Liver (tissue), 9 donors: ENCODE measurements around the gene ST3GAL4. TPM values are rescaled to one million over a fixed set of nuclear protein-coding genes. Genes with fewer than 3 reads are reported as not detected.
A peak's percentile ranks its signal among the peaks of the same experiment; 100 is the strongest.

Experiments used
- DNase-seq: peaks from one replicate; pipeline ENCODE4 v3.0.0-alpha.2; 2017; ENCODE audit warnings: low spot score
- H3K27ac ChIP-seq, 2 donors: one replicate each; pipeline ENCODE4 v1.7.0; 2013; ENCODE audit warnings: inconsistent platforms in 2 of 2, low read length in 2 of 2, control low read depth in 1 of 2, low read depth in 1 of 2, mild to moderate bottlenecking in 1 of 2
- H3K27me3 ChIP-seq, 4 donors: one replicate each; pipeline versions ENCODE4 v1.6.1 to v1.7.0; 2013; ENCODE audit warnings: low read length in 3 of 4, inconsistent platforms in 1 of 4, mild to moderate bottlenecking in 1 of 4, moderate library complexity in 1 of 4; ENCODE audit not compliant: control insufficient read depth in 4 of 4, insufficient read depth in 4 of 4
- H3K36me3 ChIP-seq, 4 donors: one replicate each; pipeline versions ENCODE4 v1.6.1 to v1.7.0; 2013; ENCODE audit warnings: low read length in 3 of 4, mild to moderate bottlenecking in 3 of 4, low read depth in 1 of 4, moderate library complexity in 1 of 4; ENCODE audit not compliant: control insufficient read depth in 4 of 4, insufficient read depth in 3 of 4
- H3K4me1 ChIP-seq, 4 donors: one replicate each; pipeline versions ENCODE4 v1.6.1 to v1.7.0; 2013; ENCODE audit warnings: low read length in 3 of 4, mild to moderate bottlenecking in 3 of 4, moderate library complexity in 1 of 4; ENCODE audit not compliant: control insufficient read depth in 4 of 4, insufficient read depth in 4 of 4
- H3K4me3 ChIP-seq, 3 donors: one replicate each; pipeline versions ENCODE4 v1.6.1 to v1.7.0; 2013; ENCODE audit warnings: low read length in 3 of 3, control low read depth in 1 of 3, low read depth in 1 of 3, mild to moderate bottlenecking in 1 of 3
- H3K9ac ChIP-seq, 2 donors: one replicate each; pipeline ENCODE4 v1.7.0; 2013; ENCODE audit warnings: low read length in 2 of 2, mild to moderate bottlenecking in 2 of 2, moderate library complexity in 2 of 2, control low read depth in 1 of 2, low read depth in 1 of 2
- H3K9me3 ChIP-seq, 4 donors: one replicate each; pipeline versions ENCODE4 v1.6.1 to v1.7.0; 2013; ENCODE audit warnings: low read length in 3 of 4; ENCODE audit not compliant: control insufficient read depth in 4 of 4
- ATF3 ChIP-seq: IDR thresholded peaks from 2 replicates; pipeline ENCODE4 v1.6.1; 2016; ENCODE audit warnings: antibody characterized with exemption
- CTCF ChIP-seq: fragments of 150-350 bp; IDR thresholded peaks from 2 replicates; pipeline ENCODE4 v1.5.1; 2017; ENCODE audit warnings: improper control_type of control experiment, low read depth, low read length; ENCODE audit not compliant: missing input control
- EGR1 ChIP-seq, 2 donors: IDR thresholded peaks; 2 replicates each; pipeline ENCODE4 v1.6.1; 2016 to 2018; ENCODE audit warnings: antibody characterized with exemption in 2 of 2, low read depth in 2 of 2
- FOXA1 ChIP-seq: IDR thresholded peaks from 2 replicates; pipeline ENCODE4 v1.6.1; 2016; ENCODE audit warnings: antibody characterized with exemption
- FOXA2 ChIP-seq: IDR thresholded peaks from 2 replicates; pipeline ENCODE4 v1.6.1; 2016; ENCODE audit warnings: antibody characterized with exemption
- GABPA ChIP-seq, 2 donors: IDR thresholded peaks in 1 of 2; conservative IDR thresholded peaks in 1 of 2; 2 replicates each; pipeline ENCODE4 v1.6.1; 2016; ENCODE audit warnings: antibody characterized with exemption in 2 of 2, mild to moderate bottlenecking in 1 of 2, moderate library complexity in 1 of 2
- HNF4A ChIP-seq, 2 donors: conservative IDR thresholded peaks; 2 replicates each; pipeline ENCODE4 v1.6.1; 2016; ENCODE audit warnings: antibody characterized with exemption in 2 of 2, mild to moderate bottlenecking in 2 of 2
- HNF4G ChIP-seq: IDR thresholded peaks from 2 replicates; pipeline ENCODE4 v1.6.1; 2016; ENCODE audit warnings: antibody characterized with exemption
- JUND ChIP-seq, 2 donors: IDR thresholded peaks; 2 replicates each; pipeline ENCODE4 v1.6.1; 2016; ENCODE audit warnings: antibody characterized with exemption in 2 of 2
- MAX ChIP-seq: IDR thresholded peaks from 2 replicates; pipeline ENCODE4 v1.6.1; 2016; ENCODE audit warnings: antibody characterized with exemption
- NR2F2 ChIP-seq: IDR thresholded peaks from 2 replicates; pipeline ENCODE4 v1.6.1; 2016; ENCODE audit warnings: antibody characterized with exemption
- RAD21 ChIP-seq, 2 donors: IDR thresholded peaks; 2 replicates each; pipeline ENCODE4 v1.6.1; 2016; ENCODE audit warnings: antibody characterized with exemption in 2 of 2, mild to moderate bottlenecking in 2 of 2
- REST ChIP-seq: IDR thresholded peaks from 2 replicates; pipeline ENCODE4 v1.6.1; 2016; ENCODE audit warnings: antibody characterized with exemption, mild to moderate bottlenecking
- RXRA ChIP-seq, 2 donors: IDR thresholded peaks; 2 replicates each; pipeline ENCODE4 v1.6.1; 2017 to 2018; ENCODE audit warnings: antibody characterized with exemption in 2 of 2, mild to moderate bottlenecking in 1 of 2
- SP1 ChIP-seq: IDR thresholded peaks from 2 replicates; pipeline ENCODE4 v1.6.1; 2018; ENCODE audit warnings: antibody characterized with exemption, mild to moderate bottlenecking
- TAF1 ChIP-seq: conservative IDR thresholded peaks from 2 replicates; pipeline ENCODE4 v1.6.1; 2016; ENCODE audit warnings: antibody characterized with exemption, mild to moderate bottlenecking
- YY1 ChIP-seq: IDR thresholded peaks from 2 replicates; pipeline ENCODE4 v1.6.1; 2016; ENCODE audit warnings: antibody characterized with exemption, mild to moderate bottlenecking
- ZBTB33 ChIP-seq: IDR thresholded peaks from 2 replicates; pipeline ENCODE4 v1.6.1; 2016; ENCODE audit warnings: antibody characterized with exemption
- WGBS: extraction: QIAGEN DNeasy Blood & Tissue Kit; methylation state at CpG from one replicate; pipeline ENCODE4 v1.1.7; 2013; 5-methylcytosine and 5-hydroxymethylcytosine counted together
- polyA plus RNA-seq, 2 donors: library from polyadenylated mRNA; stranded (reverse) in 1 of 2; unstranded in 1 of 2; fragments of 200-250 nt in 1 of 2; fragments of >200 nt in 1 of 2; fragmentation: Nextera tagmentation in 1 of 2; extraction: Ambion mirVana in 1 of 2; gene quantifications; one replicate each; pipeline versions ENCODE4 v1.2.1 to v1.2.3, GENCODE V29; 2013 to 2015
- total RNA-seq, 2 donors: library from RNA; depleted of rRNA; stranded (reverse); fragments of >200 nt; gene quantifications; one replicate each; pipeline ENCODE4 v1.2.3, GENCODE V29; 2014
- donor health status: healthy.
- donor health status: healthy.
- donor health status: healthy.
- donor health status: healthy.
- donor health status: healthy.

The ST3GAL4 gene
- total and polyA plus RNA-seq, 4 donors = 4.5 to 18.4 (median 10.6) TPM

- peaks cover 0 to 3% (median 0%) of the 10 kb centered on the region in 4 donors for H3K4me1 ChIP-seq
- H3K36me3 ChIP-seq = no peaks in the 10 kb centered on the region
- no peaks in the 10 kb centered on the region for H3K9me3 ChIP-seq
- TF ChIP-seq ZBTB33 (no peak), JUND (IDR thresholded peaks at IDR 0.05) (no peak), HNF4A (conservative IDR thresholded peaks at IDR 0.05) (no peak), GABPA (IDR thresholded peaks at IDR 0.05 in 1 of 2, conservative IDR thresholded peaks at IDR 0.05 in 1 of 2) (no peak), TAF1 (no peak), EGR1 (IDR thresholded peaks at IDR 0.05; ENCODE audit: low read depth in 2 of 2) (no peak), REST (no peak), RXRA (IDR thresholded peaks at IDR 0.05) (peak in 1 of 2 donors; percentile 29), HNF4G (no peak), CTCF (no peak), RAD21 (IDR thresholded peaks at IDR 0.05) (no peak), NR2F2 (peak; percentile 97), FOXA2 (no peak), MAX (no peak), ATF3 (no peak), YY1 (peak; percentile 56), FOXA1 (no peak), SP1 (peak; percentile 51)
- H3K4me3 ChIP-seq = no peak overlapping the region
- no peaks in the 10 kb centered on the region for H3K27me3 ChIP-seq
- H3K9ac ChIP-seq = no peak overlapping the region
- WGBS = 71% methylated on average over 11 of the region's 11 CpGs
- H3K27ac ChIP-seq = peak overlapping the region; percentile 59
- DNase-seq = no peak
Observed at GRCh38 chr11:126419801-126420697, 64.6 kb downstream of the ST3GAL4 start.
